Subcutaneous adipose tissue (tissue), 4 donors: ENCODE data around the gene POU4F1. TPM values are rescaled to one million over a fixed set of nuclear protein-coding genes. Genes with fewer than 3 reads are reported as not detected.

ENCODE experiments used
- CTCF ChIP-seq: fragments of 450-650 bp; IDR thresholded peaks from one replicate; pipeline ENCODE4 v1.5.1; 2016; ENCODE audit warnings: low read depth, mild to moderate bottlenecking, control low read depth, antibody characterized with exemption, moderate library complexity
- total RNA-seq, 4 donors: library from RNA; depleted of rRNA; stranded (reverse); fragments of >200 nt; gene quantifications; one replicate each; pipeline ENCODE4 v1.1.0, GENCODE V29; 2016

POU4F1 gene
- total RNA-seq, 4 donors from 2014 or later, result not detected

DNA sequence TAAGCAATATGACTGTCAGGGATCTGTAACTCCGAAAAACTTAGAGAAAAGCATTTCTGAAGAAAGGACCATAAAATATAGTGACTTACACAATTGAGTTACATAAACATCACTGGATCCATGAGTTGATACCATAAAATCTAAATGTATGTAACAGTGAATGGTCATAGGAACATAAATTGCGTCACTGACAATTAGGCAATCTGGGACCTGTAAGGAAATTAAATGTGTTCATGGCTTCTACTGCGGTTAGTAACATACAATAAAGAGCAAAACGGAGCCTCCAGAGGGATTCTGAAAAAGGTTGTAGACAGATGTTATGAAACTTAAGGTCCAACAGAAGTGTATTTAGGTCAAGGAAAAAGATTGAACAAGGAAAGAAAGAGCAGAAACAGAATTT, 27.1 kb downstream of the POU4F1 start:
- TF ChIP-seq CTCF, result no peak

DNA sequence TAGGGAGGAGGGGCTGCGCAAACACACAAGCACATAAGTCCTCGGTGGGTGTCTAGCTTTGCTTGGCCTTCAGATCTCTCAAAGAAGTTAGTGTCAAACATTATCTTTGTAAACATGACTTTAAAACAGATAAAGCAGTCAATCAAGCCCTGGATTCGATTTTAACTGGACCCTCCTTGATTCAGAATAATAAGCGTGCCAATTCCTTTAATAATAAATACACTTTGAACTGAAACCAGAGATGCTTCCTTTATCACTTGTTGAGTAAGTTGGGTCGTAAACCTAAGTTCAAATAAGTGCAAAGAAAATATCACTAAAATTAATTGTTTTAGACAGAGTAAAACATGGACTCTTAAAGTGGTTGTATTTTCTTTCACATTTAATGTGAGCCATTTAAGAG, 30.9 kb downstream of the POU4F1 start:
- no peak for TF ChIP-seq CTCF

DNA sequence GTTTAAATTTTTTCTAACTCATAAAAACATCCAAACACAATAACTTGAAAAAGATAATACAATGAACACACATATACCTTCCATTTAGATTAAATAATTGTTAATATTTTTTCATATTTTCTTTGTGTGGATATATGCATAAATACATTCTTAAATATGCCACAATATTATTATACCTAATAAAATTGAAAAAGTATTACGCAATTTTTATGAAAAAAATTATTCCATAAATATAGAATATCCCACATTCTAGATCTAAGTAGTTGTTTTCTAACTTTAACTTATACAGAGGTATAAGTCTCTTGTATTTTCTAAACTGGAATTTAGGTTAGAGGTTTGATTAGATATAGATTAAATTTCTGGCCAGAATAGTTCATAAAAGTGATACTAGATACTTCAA, 34.3 kb downstream of the POU4F1 start:
- no peak for TF ChIP-seq CTCF

DNA sequence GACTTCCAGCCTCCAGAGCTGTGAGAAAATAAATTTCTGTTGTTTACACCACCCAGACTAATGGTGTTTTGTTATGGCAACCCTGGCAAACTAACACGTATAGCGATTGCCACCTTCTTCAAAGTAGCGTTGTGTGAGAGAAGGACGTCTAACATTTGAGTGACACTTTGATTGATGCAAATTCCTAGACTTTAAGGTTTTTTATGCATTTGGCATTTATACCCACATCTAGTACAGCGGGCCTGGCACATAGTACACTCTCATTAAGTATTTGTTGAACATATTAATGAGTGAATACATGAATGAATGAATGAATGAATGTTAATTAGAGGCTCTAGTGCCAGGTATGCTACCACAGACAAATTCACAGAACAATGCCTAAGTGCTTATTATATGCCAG, 36.7 kb downstream of the POU4F1 start:
- TF ChIP-seq CTCF, result no peak

GRCh38 chr13:78562237-78562889, 41.0 kb downstream of the POU4F1 start:
- TF ChIP-seq CTCF, result no peak

Other genes starting within 250 kb of the POU4F1 start
- gene OBI1, start 55.6 kb upstream of the POU4F1 start, total RNA-seq, result 10 to 100 TPM; 10.6 to 11.6 (median 11.2) TPM